AG20443 (cell line): ENCODE measurements around the gene OLFM1.
"Not testable (repeated sequence)": the region's sequence is repeated elsewhere in the genome, so short reads cannot be mapped to it uniquely, and the experiment has no call there.

Source experiments
- DNase-seq: peaks from one replicate; pipeline ENCODE4 v3.0.0; 2012; ENCODE audit warnings: low spot score, mixed read lengths

OLFM1 gene

DNA sequence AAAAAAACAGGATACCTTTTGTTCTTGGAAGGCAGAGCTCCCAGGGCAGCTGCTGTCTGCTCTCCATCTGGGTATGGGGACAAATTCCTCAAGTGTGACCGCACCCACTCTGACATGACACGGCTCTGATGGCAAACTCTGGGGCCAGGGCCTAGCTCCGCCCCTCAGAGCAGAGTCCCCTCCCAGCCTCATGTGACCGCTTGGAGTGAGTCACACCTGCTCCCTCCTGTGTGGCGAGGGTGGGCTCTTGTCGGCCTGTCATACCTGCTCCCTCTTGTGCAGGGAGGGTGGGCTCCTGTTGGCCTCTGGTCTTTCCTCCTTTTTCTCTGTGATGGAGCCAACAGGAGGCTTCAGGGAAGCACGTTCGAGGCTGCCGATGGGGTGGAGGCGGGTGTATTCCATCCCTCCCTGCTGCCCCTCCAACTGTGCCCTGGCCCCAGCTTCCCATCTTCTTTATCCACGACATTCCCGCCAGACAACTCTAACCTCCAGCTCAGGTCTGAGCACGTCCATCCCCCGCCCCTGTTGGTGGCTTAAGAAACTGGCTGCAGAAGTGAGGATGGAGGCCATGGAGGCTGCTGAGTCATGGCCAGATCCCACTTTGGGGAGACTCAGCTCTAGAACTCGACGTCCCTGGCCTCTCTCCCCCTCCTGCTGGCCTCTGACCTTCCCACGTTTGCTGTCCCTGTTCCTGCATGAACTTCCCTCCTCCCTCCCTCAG, 65.3 kb downstream of the OLFM1 start:
- DNase-seq = peak; percentile 39

DNA sequence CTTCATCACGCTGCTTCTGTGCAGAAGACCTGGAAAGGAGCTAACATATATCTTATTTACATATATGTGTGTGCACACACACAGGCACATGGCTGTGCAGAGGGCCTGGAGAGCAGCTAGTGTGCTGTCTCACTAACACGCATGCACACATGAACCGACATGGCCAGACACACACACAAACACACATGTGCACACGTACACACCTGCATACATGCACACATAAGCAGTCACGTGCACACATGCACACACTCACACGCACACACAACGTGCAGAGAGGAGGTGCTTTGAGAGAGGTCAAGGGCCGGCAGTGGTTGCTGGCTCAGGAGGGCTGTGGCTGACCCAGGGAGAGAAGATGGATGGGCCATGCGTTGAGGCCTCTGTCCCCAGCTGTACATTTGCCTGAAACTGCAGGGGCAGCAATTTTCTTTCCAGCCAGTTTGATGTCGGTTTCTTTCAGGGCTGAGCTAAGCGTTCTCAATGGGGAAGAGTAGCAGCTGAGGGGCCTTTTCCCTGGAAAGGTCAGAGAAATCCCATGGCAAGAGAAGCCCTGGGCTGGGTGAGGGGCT, 66.7 kb downstream of the OLFM1 start:
- DNase-seq = no peak

DNA sequence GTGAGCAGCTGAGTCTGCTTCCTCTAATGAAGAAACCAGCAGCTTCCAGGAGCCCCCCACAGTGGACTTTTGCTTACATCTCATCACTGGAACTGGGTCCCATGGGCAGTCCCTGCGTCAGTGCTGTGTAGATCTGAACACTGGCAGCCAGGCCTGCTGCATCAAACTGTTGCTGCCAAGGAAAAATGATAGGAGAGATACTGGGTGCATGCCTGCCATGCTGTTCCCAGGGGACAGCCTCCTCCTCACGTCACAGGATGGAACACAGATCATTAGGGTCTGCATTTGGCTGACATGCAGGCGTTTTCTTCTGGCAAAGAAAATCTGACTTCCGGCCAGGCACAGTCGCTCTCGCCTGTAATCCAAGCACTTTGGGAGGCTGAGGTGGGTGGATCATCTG, 67.9 kb downstream of the OLFM1 start:
- DNase-seq = no peak

DNA sequence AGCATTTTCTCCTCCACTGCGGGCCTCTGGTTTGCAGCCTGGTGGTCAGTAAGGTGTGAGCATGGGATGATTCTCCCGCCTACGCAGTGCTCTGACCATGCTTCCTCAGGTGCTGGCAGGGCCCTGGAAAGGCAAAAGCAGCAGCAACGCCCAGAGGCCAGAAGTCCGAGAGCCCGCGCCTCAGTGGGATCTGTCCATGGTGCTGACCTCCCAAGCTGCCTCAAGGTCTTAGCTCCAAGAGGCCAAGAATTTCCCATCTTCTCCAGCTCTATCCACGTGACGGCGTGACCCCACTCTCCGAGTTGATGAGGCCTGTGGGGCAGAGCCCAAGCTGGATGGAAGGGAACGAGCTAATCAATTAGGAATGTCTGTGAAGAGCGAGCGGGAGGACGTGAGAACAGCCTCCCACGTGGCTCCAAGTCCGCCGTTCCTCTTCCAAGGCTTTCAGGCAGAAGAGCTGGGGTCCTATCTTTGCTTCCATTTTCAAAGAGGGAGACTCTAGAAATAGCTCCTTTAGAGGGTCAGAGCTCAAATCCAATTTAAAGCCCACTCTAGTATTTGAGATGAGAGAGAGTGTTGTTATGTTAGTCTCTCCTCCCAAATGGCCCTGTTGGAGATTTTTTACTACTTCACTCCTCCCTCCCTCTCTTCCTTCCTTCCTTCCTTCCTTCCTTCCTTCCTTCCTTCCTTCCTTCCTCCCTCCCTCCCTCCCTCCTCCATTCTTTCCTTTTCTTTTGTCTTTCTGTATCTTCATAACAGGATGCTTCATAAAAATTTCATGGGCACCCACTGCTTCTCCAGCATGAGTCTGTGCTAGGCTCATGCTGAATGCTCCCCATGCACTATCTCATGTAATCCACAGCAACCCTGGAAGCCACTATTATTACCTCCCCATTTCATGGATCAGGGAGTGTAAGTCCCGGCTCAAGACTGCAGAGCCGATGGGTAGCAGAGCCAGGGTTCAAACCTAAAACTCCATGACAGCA, 69.3 kb downstream of the OLFM1 start:
- peak; percentile 82 for DNase-seq

DNA sequence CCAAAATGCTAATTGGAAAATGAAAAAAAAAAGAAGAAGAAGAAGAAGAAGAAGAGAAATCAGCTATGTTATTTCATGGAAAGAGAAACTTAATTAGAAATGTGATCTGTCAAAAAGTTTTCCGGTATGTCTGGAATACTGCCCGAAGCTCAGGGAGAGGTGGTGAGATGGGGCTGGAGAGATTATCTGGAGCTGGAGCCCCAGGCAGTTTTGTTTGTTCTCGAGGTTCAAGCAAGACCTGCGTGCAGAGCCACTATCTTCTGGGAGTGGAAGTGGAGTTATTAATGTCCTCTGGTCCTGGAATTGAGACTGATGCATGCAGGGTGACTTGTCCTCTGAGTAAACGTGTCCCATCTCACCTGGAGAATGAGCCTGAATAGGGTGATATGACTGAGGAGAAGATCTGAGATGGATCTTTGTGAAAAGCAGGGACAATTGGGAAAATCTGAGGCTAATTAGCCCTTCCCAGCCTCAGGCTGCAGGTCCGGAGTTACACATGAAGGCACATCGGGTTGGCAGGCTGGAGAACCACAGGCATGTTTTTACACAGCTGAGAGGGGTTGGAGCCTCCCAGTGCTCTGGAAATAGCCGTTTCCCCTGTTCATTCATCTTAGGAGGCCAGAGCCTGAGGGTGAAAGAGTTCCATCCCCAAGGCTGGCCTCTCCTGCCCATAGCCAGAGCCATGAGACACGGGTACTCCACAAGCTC, 70.5 kb downstream of the OLFM1 start:
- DNase-seq = no peak

DNA sequence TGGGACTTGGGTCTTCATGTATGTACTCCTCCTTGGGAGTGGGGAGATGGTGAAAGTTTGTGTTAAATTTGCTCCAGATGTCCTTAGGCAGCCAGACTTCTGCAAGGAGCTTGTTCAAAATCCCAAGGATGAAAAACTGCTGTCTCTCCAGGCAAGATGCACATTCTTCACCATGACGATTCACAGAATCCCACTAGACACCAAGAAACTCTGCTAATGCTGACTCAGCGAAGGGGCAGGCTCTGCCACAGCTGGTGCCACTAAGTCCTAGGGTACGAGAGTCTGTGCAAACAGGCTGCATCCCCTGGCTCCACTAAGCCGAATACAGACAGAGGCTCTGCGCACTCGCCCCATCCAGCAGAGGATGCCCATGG, 71.1 kb downstream of the OLFM1 start:
- DNase-seq = no peak

DNA sequence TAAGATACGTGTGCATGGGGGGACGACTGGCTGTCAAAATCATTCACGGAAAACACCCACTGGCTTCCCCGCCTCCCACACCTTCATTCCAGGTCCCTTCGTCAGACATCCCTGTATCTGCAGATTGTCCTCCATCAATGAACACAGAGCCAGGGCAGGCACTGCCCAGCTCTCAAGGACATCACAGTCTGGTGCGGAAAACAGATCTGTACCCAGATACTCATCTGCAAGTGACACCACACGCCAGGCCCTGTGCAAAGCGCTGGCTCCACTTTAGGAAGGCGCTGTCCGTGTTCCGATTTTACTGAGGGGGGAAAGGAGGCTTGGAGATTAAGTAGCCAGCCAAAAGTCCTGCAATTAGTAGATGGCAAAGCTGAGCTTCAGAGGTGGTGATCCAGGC, 72.3 kb downstream of the OLFM1 start:
- DNase-seq = no peak

DNA sequence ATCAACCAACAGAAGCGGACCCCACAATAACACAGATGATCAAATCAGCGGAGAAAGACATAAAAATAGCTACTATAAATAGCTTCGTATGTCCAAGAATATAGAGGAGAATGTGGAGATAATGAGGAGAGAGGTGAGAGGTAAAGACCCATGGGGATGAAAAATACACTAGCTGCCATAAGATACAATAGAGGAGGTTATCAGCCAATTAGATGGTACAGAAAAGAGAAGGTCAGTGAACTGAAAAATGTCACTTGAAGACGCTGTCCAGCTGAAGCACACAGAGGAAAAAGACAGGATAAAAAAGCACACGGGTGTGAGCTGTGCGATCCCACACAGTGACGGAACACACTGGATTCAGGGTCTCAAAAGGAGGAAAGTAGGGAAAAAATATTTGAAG, 73.4 kb downstream of the OLFM1 start:
- DNase-seq = no peak

DNA sequence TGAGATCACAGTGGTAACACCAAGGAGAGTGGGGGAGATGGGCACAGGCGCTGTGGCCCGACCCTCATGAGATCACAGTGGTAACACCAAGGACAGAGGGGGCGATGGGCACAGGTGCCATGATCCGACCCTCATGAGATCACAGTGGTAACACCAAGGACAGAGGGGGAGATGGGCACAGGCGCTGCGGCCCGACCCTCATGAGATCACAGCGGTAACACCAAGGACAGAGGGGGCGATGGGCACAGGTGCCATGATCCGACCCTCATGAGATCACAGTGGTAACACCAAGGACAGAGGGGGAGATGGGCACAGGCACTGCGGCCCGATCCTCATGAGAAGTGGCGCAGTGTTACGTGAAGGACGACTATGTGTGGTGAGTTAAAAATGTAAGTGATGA, 75.1 kb downstream of the OLFM1 start:
- not testable (repeated sequence) for DNase-seq

DNA sequence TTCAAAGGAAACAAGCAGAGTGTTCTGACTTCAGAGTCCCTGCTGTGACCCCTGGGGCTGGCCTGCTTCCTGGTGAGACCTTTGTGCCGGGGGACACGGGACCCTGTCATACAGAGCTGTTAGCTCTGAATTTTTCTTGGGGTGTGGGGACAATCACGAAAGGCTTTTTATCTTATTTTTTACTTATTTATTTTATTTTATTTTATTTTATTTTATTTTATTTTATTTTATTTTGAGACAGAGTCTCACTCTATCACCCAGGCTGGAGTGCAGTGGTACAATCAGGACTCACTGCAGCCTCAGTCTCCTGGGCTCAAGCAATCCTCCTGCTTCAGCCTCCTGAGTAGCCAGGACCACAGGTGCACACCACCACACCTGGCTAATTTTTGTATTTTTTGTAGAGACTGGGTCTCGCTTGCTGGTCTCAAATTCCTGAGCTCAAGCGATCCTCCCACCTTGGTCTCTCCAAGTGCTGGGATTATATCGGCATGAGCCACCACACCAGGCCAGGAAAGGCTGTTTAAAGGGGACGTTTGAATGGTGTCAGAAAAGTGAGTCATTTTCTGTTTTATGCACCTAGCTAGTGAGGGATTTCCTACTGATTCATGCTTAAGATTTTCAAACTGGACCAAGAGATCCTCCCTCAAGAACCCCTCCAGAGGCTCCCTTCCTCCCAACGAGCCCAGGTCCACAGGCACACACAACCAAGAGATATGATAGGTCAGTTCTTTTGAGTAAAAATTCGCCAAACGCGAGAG, 75.7 kb downstream of the OLFM1 start:
- DNase-seq = no peak

DNA sequence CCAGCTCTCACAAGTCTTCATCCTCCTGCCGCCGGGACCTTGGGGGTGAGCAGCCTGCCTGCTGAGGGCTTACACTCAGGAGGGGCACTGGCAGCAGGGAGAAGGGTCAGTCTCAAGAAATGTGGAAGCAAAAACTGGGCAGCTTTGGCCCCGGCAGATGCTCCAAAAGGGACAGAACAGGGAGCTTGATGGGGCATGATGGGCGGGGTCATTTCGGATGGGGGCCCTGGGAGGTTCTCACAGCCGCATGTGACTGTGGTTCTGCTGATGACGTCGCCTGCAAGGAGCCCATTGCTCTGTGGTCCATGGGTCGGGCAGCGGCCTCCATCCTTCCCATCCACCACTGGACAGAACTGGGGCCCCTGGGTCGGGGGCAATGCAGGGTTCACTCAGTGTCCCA, 76.6 kb downstream of the OLFM1 start:
- DNase-seq = no peak

DNA sequence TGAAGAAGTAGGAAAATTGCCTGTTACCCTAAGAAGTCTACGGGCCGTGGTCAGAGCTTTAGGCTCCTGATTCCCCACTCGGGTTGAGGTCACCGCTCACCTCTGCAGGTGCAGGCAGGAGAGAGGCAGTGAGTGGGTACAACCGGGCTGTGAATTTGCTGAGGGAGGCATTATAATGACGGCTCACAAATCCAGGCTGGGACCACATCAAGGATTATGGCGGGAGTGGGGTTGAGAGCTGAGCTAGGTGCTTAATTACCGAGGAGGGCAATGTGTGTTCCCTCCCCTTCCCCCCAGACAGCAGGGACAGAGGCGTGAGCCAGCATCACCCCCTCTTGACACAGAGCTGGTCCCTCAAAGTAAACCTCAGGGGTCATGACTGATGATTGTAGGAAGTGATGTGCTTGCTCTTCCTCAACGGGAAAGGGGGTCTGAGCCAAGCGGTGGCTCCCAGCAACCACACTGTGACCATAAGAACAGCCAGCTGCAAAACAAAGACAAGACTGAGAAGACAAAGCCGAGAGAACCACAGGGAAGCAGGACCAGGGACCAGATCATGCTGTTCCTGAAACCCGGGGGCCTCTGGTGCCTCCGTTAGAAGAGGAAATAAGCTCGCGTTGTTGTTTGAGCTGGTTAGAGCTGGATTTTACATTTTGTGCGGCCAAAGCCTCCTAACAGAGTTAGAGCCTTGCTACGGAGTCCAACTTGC, 77.7 kb downstream of the OLFM1 start:
- DNase-seq = no peak

DNA sequence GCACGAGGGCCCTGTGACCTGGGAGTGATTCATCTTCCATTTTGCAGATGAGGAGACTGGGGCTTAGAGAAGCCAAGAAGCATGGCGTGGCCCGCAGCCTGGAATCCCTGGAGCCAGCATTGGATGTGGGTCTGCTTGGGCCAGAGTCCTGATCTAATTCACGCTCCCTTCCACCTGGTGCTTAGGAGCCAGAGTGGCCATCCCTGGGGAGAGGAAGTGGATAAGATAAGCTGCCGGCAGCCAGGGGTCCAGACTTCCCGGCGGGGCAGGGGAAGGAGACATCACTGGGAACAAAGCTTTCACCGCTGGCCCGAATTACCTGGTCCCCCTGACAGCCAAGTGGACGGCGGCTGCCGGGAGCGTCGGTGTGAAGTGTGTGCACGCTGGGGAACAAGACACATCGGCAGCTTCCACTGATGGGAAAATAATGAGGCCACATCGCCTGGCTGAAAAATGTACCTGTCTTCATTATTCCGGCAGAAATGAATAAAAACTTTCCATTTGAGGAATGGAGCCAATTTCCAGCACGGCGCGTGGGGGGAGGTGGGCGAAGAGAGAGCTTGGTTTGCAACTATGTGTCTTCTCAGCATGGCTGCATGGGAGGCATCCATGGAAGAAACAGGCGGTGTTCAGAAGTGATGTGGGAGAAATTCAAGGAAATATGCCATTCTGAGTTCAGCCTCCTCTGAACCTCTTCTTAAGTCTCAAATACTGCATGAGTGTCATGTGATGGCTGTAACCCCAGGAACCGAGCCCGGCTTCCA, 78.5 kb downstream of the OLFM1 start:
- DNase-seq = no peak

DNA sequence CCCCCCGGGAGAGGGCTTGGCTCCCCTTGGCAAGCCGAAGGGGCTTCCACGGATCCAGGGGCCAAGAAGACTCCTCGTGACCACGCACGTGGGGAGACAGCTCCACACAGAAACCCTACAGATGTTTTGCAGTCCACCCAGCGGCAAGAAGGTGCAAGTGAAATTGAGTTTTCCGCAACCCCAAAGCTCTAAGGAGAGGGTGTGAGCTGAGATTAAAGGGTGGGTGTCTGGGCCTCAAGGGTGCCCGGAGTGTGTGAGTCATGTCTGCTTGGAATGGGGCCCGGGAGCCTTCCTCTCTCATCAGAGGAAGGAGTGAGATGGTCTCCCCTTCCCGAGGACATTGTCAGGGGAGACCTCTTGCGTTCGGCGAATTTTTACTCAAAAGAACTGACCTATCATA, 79.1 kb downstream of the OLFM1 start:
- no peak for DNase-seq

DNA sequence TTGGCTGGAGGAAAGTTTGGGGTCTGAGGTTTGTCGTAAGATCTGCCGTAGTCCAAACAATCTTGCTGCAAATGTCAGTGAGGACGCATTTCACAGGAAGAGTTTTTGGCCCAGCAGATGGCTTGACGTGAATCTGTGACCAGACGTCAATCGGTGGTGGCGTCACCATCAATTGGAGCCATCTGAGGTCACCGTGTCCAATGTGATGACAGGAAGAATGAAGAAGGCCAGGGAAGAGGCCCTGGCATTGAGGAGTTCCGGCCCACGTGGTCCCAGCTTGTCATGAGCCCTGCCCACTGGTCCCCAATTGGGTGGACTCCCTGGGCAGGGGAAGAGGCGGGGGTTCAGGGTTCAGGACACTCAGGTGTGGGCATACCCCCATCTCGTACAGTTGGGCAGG, 79.9 kb downstream of the OLFM1 start:
- DNase-seq = no peak

DNA sequence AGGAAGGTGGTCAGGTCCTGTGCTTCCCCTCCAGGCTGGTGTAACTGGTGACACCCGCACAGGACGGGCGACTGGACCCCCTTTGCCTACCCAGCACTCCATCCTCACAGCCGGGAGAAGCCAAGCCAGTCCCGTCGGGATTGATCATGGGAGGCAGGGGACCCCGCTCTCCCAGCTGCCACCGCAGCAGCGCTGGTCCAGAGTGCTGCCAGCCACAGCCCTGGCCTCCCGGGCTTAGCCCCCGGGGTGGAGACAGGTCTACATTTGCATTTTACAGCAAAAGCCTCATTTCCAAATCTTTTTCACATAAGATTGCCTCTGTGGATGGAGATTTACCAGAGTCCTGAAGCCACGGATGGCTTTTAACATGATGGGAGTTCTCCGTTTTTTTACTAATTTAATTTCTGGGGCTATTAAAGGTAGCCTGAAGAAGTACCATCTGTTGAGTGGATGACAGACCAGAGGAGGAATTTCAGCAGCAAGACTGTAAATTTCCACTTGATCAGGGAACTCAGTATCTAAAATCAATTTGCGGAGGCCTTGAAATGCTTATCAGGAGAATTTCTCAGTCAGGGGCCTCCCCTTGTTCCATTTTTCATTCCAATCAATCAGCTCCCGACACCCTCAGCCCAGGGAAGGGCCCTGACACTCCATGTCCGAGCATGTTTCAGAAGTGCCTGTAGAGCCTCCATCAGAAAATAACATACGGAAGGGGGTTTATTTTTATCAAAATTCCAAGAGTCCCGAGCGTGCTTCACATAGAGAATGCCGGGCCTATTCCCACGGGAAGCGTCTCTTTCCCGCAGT, 80.6 kb downstream of the OLFM1 start:
- DNase-seq = no peak

DNA sequence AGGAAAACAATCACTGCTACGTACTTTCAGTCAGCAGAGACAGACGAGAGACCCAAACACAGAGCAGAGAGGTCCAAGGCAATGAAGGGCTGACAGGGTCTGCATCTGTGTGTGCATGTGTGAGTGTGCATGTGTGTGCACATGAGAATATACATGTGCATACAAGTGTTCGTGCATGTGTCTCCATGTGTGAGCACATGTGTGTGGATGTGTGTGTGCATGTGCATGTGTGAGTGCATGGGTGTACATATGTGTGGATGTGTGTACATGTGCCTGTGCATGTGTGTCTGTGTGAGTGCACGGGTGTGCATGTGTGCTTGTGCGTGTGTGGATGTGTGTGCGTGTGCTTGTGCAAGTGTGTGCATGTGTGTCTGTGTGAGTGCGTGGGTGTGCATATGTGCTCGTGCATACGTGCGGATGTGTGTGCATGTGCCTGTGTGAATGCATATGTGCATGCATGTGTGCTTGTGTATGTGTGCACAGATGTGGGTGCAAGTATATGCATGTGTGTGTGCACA, 82.3 kb downstream of the OLFM1 start:
- DNase-seq = no peak

DNA sequence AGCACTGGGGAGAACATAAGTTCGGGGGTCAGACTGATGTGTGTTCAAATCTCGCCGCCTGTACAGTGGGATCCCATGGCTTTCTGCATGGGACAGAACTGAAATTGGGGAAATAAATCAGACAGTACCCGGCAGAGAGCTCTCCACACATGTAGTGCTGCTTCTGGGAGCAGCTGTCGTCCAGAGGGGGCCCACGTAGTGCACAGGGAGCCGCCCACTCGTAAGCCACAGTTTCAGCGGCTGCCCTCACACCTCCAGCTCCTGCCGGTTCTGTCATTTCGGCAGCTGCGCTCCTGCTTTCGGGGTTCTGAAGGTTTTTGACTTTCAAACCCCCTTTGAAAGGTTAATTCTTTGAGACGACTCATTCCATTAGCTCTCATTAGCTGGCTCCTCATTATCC, 83.1 kb downstream of the OLFM1 start:
- no peak for DNase-seq
